ENCODE data around the gene POLR2E. TPM values are rescaled to one million over a fixed set of nuclear protein-coding genes. Genes with fewer than 3 reads are reported as not detected.

POLR2E gene
- total and polyA plus RNA-seq, 10 of the 15 experiments (the other 5 are each of a cell fraction or from before 2014, with no cell fraction given): 4.0 to 487 (median 200) TPM

DNA sequence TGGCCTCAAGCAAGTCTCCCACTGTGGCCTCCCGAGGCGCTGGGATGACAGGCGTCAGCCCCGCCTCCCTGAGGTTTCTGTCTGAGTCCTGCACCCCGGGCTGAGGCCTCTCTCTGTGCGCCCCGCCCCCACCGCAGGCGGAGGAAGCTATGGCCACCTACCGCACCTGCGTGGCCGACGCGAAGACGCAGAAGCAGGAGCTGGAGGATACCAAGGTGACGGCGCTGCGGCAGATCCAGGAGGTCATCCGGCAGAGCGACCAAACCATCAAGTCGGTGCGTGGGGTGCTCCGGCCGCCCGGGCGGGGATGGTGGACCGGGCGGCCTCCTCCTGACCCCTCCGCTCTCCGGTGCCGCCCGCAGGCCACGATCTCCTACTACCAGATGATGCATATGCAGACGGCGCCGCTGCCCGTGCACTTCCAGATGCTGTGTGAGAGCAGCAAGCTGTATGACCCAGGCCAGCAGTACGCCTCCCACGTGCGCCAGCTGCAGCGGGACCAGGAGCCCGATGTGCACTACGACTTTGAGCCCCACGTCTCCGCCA, 15.5 kb downstream of the POLR2E start:
- BruUV-seq (replicated peaks): no TSS peak
- peaks cover 7% of the 10 kb centered on the region for H3K79me2 ChIP-seq (ENCODE audit: control insufficient read depth, insufficient read depth, low read length)
- FAIRE-seq: no peak
- peaks cover 32% of the 10 kb centered on the region for H3K4me1 ChIP-seq (ENCODE audit: control insufficient read depth, insufficient read depth, low read length)
- no peak overlapping the region for H3K4me2 ChIP-seq (ENCODE audit: control insufficient read depth, insufficient read depth)
- no peak overlapping the region for H3K9ac ChIP-seq (ENCODE audit: control insufficient read depth, insufficient read depth, low read length)
- CTCF ChIA-PET: no interaction called here
- no peak for DNase-seq (ENCODE audit: low read depth, low spot score)
- no peaks in the 10 kb centered on the region; the same call in 2 of the 3 replicates for H3K9me3 ChIP-seq (replicated peaks; ENCODE audit: control insufficient read depth, insufficient read depth, low read length)
- H2AFZ ChIP-seq (ENCODE audit: control insufficient read depth, low read depth, low read length): no peak overlapping the region
- RAD21 ChIA-PET (ENCODE audit: unreplicated experiment): no interaction called here
- in situ Hi-C loops (cut with MboI): no loop called here
- peaks cover 23 to 51% of the 10 kb centered on the region in 2 experiments for H3K36me3 ChIP-seq (ENCODE audit: control insufficient read depth in 2 of 2, insufficient read depth in 2 of 2, low read length in 1 of 2)
- 95% methylated on average over 39 of the region's 45 CpGs for WGBS (ENCODE audit: insufficient coverage, insufficient replicate concordance, low lambda C conversion rate, missing lambda C conversion rate)
- ATAC-seq: no peak
- no peaks in the 10 kb centered on the region for H3K27me3 ChIP-seq (replicated peaks in 1 of 2; ENCODE audit: control insufficient read depth in 2 of 2, insufficient read depth in 2 of 2, low read length in 1 of 2)
- SMC1A ChIA-PET (ENCODE audit: uncharacterized antibody, unreplicated experiment): no interaction called here
- H3K4me3 ChIP-seq: no peak overlapping the region
- intact Hi-C loops (cut with micrococcal nuclease; ENCODE audit: unreplicated experiment): no loop called here
- POLR2A ChIA-PET: interaction anchor here (0.5 to 1.6 kb wide), 2 partner anchors 12 to 105 kb away, joined by 4 to 5 read pairs; partner anchors contain the start of gene ARHGAP45
- no peaks in the 10 kb centered on the region; the same call in 1 of the 2 replicates for H4K20me1 ChIP-seq (ENCODE audit: control insufficient read depth, insufficient read depth)
- no peak overlapping the region for H3K27ac ChIP-seq (ENCODE audit: control insufficient read depth, insufficient read depth)
- TF ChIP-seq POLR2AphosphoS5 (IDR thresholded peaks at IDR 0.05; ENCODE audit: low read length) (0 out of 2 replicates have a peak, but pooled peaks have one; percentile 25), RELB (IDR thresholded peaks at IDR 0.05; ENCODE audit: low read depth) (no peak), POLR2A (IDR thresholded peaks at IDR 0.05; ENCODE audit: low read depth, low read length) (peak; percentile 51)

- FAIRE-seq (peak; percentile 96), DNase-seq (ENCODE audit: low read depth, low spot score) (peak; percentile 85), ATAC-seq (peak; percentile 94)
- no TSS peak for BruUV-seq (replicated peaks)
- H3K36me3 ChIP-seq (ENCODE audit: control insufficient read depth in 2 of 2, insufficient read depth in 2 of 2, low read length in 1 of 2): peaks cover 25 to 47% of the 10 kb centered on the region in 2 experiments
- no peak overlapping the region for H2AFZ ChIP-seq (ENCODE audit: control insufficient read depth, low read depth, low read length)
- H3K27me3 ChIP-seq (replicated peaks in 1 of 2; ENCODE audit: control insufficient read depth in 2 of 2, insufficient read depth in 2 of 2, low read length in 1 of 2): no peaks in the 10 kb centered on the region
- RAD21 ChIA-PET (ENCODE audit: unreplicated experiment): interaction anchor here (0.8 to 3.1 kb wide), 7 partner anchors 9 to 93 kb away, joined by 3 to 18 read pairs (median 5); partner anchors contain the start of genes ARHGAP45, CNN2 and WDR18
- SMC1A ChIA-PET (ENCODE audit: uncharacterized antibody, unreplicated experiment): interaction anchor here (1.2 to 3.4 kb wide), 3 partner anchors 9 to 12 kb away, joined by 3 to 14 read pairs (median 11); partner anchors contain the start of gene ARHGAP45
- POLR2A ChIA-PET: interaction anchor here (0.6 to 3.8 kb wide), 17 partner anchors 10 to 1013 kb away, joined by 3 to 25 read pairs (median 6); partner anchors contain the start of genes ABCA7, ARHGAP45, ATP5F1D and CNN2
- intact Hi-C loops (cut with micrococcal nuclease; ENCODE audit: unreplicated experiment): loop anchor here (2.0 kb wide), 1 partner anchor 26 kb away; the partner anchor contains the start of gene GPX4
- peak overlapping the region; percentile 64 for H3K27ac ChIP-seq (ENCODE audit: control insufficient read depth, insufficient read depth)
- peak overlapping the region; percentile 54; the same call in 1 of the 2 replicates for H3K4me3 ChIP-seq
- peak overlapping the region; percentile 48; the same call in 1 of the 2 replicates for H3K9ac ChIP-seq (ENCODE audit: control insufficient read depth, insufficient read depth, low read length)
- in situ Hi-C loops (cut with MboI): no loop called here
- H3K4me2 ChIP-seq (ENCODE audit: control insufficient read depth, insufficient read depth): peak overlapping the region; percentile 74
- CTCF ChIA-PET: interaction anchor here (0.6 to 2.6 kb wide), 6 partner anchors 10 to 26 kb away, joined by 3 to 11 read pairs (median 4); partner anchors contain the start of genes ARHGAP45 and GPX4
- peaks cover 18% of the 10 kb centered on the region for H3K79me2 ChIP-seq (ENCODE audit: control insufficient read depth, insufficient read depth, low read length)
- no peaks in the 10 kb centered on the region; the same call in 2 of the 3 replicates for H3K9me3 ChIP-seq (replicated peaks; ENCODE audit: control insufficient read depth, insufficient read depth, low read length)
- WGBS (ENCODE audit: insufficient coverage, insufficient replicate concordance, low lambda C conversion rate, missing lambda C conversion rate): under 1% methylated on average over 16 of the region's 16 CpGs
- H3K4me1 ChIP-seq (ENCODE audit: control insufficient read depth, insufficient read depth, low read length): peaks cover 35% of the 10 kb centered on the region
- H4K20me1 ChIP-seq (ENCODE audit: control insufficient read depth, insufficient read depth): no peaks in the 10 kb centered on the region
- TF ChIP-seq, protein P1, sequence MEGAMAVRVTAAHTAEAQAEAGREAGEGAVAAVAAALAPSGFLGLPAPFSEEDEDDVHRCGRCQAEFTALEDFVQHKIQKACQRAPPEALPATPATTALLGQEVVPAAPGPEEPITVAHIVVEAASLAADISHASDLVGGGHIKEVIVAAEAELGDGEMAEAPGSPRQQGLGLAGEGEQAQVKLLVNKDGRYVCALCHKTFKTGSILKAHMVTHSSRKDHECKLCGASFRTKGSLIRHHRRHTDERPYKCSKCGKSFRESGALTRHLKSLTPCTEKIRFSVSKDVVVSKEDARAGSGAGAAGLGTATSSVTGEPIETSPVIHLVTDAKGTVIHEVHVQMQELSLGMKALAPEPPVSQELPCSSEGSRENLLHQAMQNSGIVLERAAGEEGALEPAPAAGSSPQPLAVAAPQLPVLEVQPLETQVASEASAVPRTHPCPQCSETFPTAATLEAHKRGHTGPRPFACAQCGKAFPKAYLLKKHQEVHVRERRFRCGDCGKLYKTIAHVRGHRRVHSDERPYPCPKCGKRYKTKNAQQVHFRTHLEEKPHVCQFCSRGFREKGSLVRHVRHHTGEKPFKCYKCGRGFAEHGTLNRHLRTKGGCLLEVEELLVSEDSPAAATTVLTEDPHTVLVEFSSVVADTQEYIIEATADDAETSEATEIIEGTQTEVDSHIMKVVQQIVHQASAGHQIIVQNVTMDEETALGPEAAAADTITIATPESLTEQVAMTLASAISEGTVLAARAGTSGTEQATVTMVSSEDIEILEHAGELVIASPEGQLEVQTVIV (IDR thresholded peaks at IDR 0.05; ENCODE audit: borderline replicate concordance, partially characterized antibody): peak; percentile 19
- no peak for TF ChIP-seq ZBTB4 (CRISPR knock-in tag; IDR thresholded peaks at IDR 0.05)
- no peak for TF ChIP-seq SIX5 (IDR thresholded peaks at IDR 0.05; ENCODE audit: low read depth, low read length, severe bottlenecking)
- TF ChIP-seq SPI1 (IDR thresholded peaks at IDR 0.05; ENCODE audit: borderline replicate concordance, insufficient read depth, low read depth, low read length): peak; percentile 98
Observed at GRCh38 chr19:1076951-1077350, 18.2 kb downstream of the POLR2E start.

Data from GM12878 (cell line).